GM12872 (cell line): Measurements from ENCODE around the gene SLC36A2.

Experiments used
- TF ChIP-seq, protein P1 (sequence below): IDR thresholded peaks from 3 replicates; pipeline ENCODE4 v1.5.1; 2011; ENCODE audit warnings: low read depth, mild to moderate bottlenecking, low read length, moderate library complexity; ENCODE audit not compliant: insufficient read depth

Gene SLC36A2

GRCh38 chr5:151363673-151364072 is 16.3 kb upstream of the SLC36A2 start:
- TF ChIP-seq, protein P1, sequence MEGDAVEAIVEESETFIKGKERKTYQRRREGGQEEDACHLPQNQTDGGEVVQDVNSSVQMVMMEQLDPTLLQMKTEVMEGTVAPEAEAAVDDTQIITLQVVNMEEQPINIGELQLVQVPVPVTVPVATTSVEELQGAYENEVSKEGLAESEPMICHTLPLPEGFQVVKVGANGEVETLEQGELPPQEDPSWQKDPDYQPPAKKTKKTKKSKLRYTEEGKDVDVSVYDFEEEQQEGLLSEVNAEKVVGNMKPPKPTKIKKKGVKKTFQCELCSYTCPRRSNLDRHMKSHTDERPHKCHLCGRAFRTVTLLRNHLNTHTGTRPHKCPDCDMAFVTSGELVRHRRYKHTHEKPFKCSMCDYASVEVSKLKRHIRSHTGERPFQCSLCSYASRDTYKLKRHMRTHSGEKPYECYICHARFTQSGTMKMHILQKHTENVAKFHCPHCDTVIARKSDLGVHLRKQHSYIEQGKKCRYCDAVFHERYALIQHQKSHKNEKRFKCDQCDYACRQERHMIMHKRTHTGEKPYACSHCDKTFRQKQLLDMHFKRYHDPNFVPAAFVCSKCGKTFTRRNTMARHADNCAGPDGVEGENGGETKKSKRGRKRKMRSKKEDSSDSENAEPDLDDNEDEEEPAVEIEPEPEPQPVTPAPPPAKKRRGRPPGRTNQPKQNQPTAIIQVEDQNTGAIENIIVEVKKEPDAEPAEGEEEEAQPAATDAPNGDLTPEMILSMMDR: no peak

DNA sequence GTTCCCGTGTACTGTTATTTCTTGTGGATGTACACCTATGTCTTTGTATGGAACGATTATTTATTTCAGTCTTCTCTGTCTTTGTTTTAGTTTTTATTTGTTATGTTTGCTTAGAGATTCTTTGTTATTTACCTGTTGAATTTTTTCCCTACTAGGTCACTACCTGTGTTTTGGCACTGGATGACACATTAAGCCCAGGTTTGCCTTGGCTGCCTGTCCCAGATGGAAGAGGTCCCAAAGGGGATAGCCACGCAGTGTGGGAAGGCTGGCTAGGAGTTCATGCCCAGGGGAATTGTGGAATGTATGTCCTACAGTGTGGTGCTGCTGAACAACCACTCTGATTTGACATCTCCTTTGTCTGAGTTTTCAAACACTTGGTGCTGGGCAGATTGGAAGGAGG is 15.6 kb upstream of the SLC36A2 start:
- TF ChIP-seq, protein P1: no peak

DNA sequence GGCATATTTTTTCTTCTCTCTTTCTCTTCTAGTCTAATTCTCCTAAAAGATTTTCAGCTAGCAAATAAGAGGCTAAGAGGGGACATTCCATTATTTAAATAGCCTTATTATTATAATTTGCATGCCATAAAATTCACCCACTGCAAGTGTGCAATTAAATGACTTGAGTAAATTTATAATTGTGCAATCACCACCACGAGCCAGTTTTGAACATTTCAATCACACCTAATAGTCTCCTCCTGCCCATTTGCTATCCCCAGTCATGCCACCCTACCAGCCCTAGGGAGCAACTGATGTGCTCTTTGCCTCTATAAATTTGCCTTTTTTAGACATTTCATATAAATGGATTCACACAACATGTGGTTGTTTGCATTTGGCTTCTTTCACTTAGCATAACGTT is 12.0 kb upstream of the SLC36A2 start:
- TF ChIP-seq, protein P1: no peak

GRCh38 chr5:151357792-151358191 is 10.4 kb upstream of the SLC36A2 start:
- TF ChIP-seq, protein P1: no peak

DNA sequence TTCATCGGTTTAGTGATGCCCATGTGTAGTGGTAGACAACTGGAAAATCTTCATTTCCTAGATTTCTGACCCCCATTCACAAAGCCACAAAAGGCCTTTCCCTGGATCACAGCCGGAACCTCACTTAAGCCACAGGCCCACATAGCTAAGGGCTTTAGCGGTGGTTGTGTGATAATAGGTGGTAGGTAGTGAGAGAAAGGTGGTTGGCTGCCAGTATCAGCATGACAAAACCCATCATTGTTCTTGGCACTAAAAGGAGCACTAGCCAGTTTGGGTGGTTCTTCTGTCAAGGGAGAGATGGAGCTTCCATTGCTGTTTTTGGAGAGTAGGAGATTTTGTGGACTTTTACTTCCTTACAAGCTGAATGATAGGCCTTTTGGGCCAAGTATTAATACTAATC is 9.7 kb upstream of the SLC36A2 start:
- TF ChIP-seq, protein P1: no peak

DNA sequence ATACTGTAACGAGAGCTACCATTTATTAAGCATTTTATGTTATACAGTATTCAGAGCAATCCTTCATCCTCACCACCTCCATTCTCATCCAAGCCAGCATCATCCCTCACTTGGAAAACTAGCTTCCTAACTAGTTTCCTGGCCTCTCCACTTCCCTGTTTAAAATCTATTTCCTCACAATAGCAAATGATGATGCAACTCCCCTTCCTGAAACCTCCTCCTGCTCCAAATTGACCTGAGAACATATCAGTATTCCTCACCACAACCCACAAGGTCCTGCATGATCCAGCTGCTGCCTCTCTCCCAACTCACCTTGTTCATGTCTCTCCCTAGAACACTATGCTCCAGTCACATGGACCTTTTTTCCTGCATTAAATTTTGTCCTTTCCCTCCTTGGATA is 4.3 kb upstream of the SLC36A2 start:
- TF ChIP-seq, protein P1: no peak

DNA sequence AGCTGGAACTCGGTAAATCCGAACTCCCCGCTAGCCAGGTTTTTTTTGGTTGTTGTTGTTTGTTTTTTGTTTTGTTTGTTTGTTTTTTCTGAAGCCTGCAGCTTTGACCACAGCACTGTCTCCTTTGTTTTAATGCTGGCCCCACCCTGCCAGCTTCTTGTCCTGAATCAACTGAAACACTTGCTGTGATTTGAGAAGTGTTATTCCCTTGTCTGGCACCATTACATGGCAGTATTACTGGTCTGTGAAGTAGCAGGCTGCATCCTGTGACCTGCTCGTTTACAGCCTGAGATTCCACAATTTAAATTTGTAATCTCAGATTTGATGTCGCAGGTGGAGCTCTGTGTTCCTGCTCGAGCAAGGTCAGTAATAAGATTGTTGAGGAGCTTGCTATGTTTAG is 1.4 kb upstream of the SLC36A2 start:
- TF ChIP-seq, protein P1: no peak

DNA sequence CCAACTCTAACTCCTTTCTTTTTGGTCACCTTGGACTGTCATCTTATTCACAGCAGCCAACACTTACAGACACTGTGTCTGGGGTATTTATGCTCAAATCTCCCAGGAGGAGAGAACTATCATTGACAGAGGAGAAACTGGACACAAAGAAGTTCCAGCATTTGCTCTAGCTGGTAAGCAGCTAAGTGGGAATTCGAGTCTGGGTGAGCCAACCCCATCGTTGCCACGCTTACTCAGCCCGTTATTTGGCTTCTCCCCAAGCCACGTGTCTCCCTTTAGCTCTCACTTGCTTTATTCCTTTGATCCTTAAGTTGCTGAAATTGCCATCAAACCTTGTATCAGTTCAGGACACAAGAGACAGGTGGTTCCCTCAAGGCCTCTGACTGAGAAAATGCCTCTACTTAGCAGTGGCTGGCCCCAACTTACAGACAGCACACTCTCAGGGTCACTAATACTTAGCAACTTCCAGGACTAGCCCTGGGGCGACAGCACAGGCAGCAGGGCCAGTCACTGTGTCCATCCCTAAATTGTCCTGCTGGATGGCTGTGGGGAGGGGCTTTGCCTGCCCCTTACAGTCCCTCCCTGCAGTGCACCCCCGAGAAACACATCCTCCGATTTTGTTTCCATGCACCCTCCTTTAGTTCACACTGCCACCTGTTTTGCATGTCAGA is 1.4 kb downstream of the SLC36A2 start:
- TF ChIP-seq, protein P1: no peak
